GM19468 (cell line): ENCODE data around the gene RAD51B.
A peak's percentile ranks its signal among the peaks of the same experiment; 100 is the strongest.
"Not testable (repeated sequence)": the region's sequence is repeated elsewhere in the genome, so short reads cannot be mapped to it uniquely, and the experiment has no call there.

Experiments used
- ATAC-seq: cut with Tn5 transposase; IDR thresholded peaks from one replicate; pipeline ENCODE4 v1.9.1; 2021; ENCODE audit warnings: mild to moderate bottlenecking, moderate library complexity, moderate number of reproducible peaks; ENCODE audit not compliant: unreplicated experiment; ENCODE audit errors: extremely low read depth

RAD51B gene

GRCh38 chr14:67941456-67942018 lies 122.0 kb downstream of the RAD51B start:
- ATAC-seq, result no peak

- no peak for ATAC-seq
Observed at GRCh38 chr14:67942080-67942710, 122.6 kb downstream of the RAD51B start.

- ATAC-seq, result no peak
Observed at GRCh38 chr14:67943947-67944346, 124.4 kb downstream of the RAD51B start.

- ATAC-seq, result no peak
Observed at GRCh38 chr14:67944605-67945004, 125.0 kb downstream of the RAD51B start.

- ATAC-seq, result no peak
Observed at GRCh38 chr14:67949771-67950170, 130.2 kb downstream of the RAD51B start.

GRCh38 chr14:67950386-67950785 lies 130.8 kb downstream of the RAD51B start:
- ATAC-seq, result no peak

- ATAC-seq, result no peak
Observed at GRCh38 chr14:67951529-67952135, 132.1 kb downstream of the RAD51B start.

- ATAC-seq, result no peak
Observed at GRCh38 chr14:67952381-67952780, 132.8 kb downstream of the RAD51B start.

GRCh38 chr14:67952786-67953185 lies 133.2 kb downstream of the RAD51B start:
- no peak for ATAC-seq

GRCh38 chr14:67955261-67955660 lies 135.7 kb downstream of the RAD51B start:
- no peak for ATAC-seq

GRCh38 chr14:67957946-67958345 lies 138.4 kb downstream of the RAD51B start:
- no peak for ATAC-seq

- no peak for ATAC-seq
Observed at GRCh38 chr14:67961676-67962075, 142.1 kb downstream of the RAD51B start.

GRCh38 chr14:67962215-67962644 lies 142.7 kb downstream of the RAD51B start:
- ATAC-seq, result peak; percentile 46

- no peak for ATAC-seq
Observed at GRCh38 chr14:67963545-67963944, 144.0 kb downstream of the RAD51B start.

GRCh38 chr14:67963960-67964812 lies 144.6 kb downstream of the RAD51B start:
- no peak for ATAC-seq

GRCh38 chr14:67965696-67966095 lies 146.1 kb downstream of the RAD51B start:
- no peak for ATAC-seq

GRCh38 chr14:67967206-67967605 lies 147.6 kb downstream of the RAD51B start:
- no peak for ATAC-seq

GRCh38 chr14:67967970-67968369 lies 148.4 kb downstream of the RAD51B start:
- ATAC-seq, result not testable (repeated sequence)

GRCh38 chr14:67970923-67971322 lies 151.3 kb downstream of the RAD51B start:
- ATAC-seq, result no peak

GRCh38 chr14:67971627-67972625 lies 152.3 kb downstream of the RAD51B start:
- no peak for ATAC-seq
